CD14-positive monocyte (primary cell): ENCODE results near the gene RHO. TPM values are rescaled to one million over a fixed set of nuclear protein-coding genes. Genes with fewer than 3 reads are reported as not detected.

ENCODE experiments used
- DNase-seq, 3 donors: peaks; one replicate each; pipeline ENCODE4 v3.0.0-alpha.2; 2011 to 2022
- H2AFZ ChIP-seq: 2 replicates; pipeline ENCODE4 v1.6.0; 2012; ENCODE audit warnings: mild to moderate bottlenecking, low read depth, low read length, inconsistent platforms; ENCODE audit not compliant: insufficient read depth, poor library complexity, severe bottlenecking
- H3K27ac ChIP-seq, 2 donors: 1 replicate in 1 of 2; 2 replicates in 1 of 2; pipeline ENCODE4 v1.5.1; 2012 to 2013; ENCODE audit warnings: low read length in 2 of 2, control low read depth in 1 of 2, inconsistent platforms in 1 of 2, low read depth in 1 of 2, mild to moderate bottlenecking in 1 of 2
- H3K27me3 ChIP-seq, 2 donors: one replicate each; pipeline versions ENCODE4 v1.6.0 to v1.6.1; 2011 to 2013; ENCODE audit warnings: low read length in 2 of 2; ENCODE audit not compliant: control insufficient read depth in 2 of 2, insufficient read depth in 2 of 2
- H3K36me3 ChIP-seq, 2 donors: replicated peaks in 1 of 2; 1 replicate in 1 of 2; 2 replicates in 1 of 2; pipeline versions ENCODE4 v1.5.1 to v1.6.1; 2012 to 2013; ENCODE audit warnings: low read length in 2 of 2, control low read depth in 1 of 2, inconsistent platforms in 1 of 2, mild to moderate bottlenecking in 1 of 2; ENCODE audit not compliant: insufficient read depth in 2 of 2, control insufficient read depth in 1 of 2
- H3K4me1 ChIP-seq, 2 donors: 1 replicate in 1 of 2; 2 replicates in 1 of 2; pipeline versions ENCODE4 v1.5.1 to v1.6.1; 2012 to 2013; ENCODE audit warnings: low read length in 2 of 2, control low read depth in 1 of 2, inconsistent platforms in 1 of 2, mild to moderate bottlenecking in 1 of 2, moderate library complexity in 1 of 2; ENCODE audit not compliant: insufficient read depth in 2 of 2, control insufficient read depth in 1 of 2
- H3K4me2 ChIP-seq: replicated peaks from 2 replicates; pipeline ENCODE3; 2012; ENCODE audit warnings: low read length, moderate library complexity, mild to moderate bottlenecking; ENCODE audit not compliant: poor library complexity, severe bottlenecking; ENCODE audit errors: extremely low read depth
- H3K4me3 ChIP-seq, 3 experiments: fragments of 200-600 bp in 1 of 3; sonication (generic) in 1 of 3; replicated peaks in 1 of 3; 1 replicate in 2 of 3; 2 replicates in 1 of 3; pipeline ENCODE4 v1.5.1; 2011 to 2013; ENCODE audit warnings: low read length in 3 of 3, mild to moderate bottlenecking in 3 of 3, control low read depth in 2 of 3, low read depth in 2 of 3, inconsistent platforms in 1 of 3, moderate library complexity in 1 of 3
- H3K79me2 ChIP-seq: 2 replicates; pipeline ENCODE4 v1.6.0; 2012; ENCODE audit warnings: mild to moderate bottlenecking, control low read depth, inconsistent platforms, low read length, moderate library complexity; ENCODE audit not compliant: insufficient read depth
- H3K9ac ChIP-seq: 2 replicates; pipeline ENCODE4 v1.6.0; 2017; ENCODE audit warnings: low read length, mild to moderate bottlenecking; ENCODE audit not compliant: insufficient read depth, poor library complexity, severe bottlenecking
- H3K9me3 ChIP-seq, 2 donors: replicated peaks in 1 of 2; 1 replicate in 1 of 2; 2 replicates in 1 of 2; pipeline versions ENCODE4 v1.5.1 to v1.6.1; 2012 to 2013; ENCODE audit warnings: low read length in 2 of 2, control low read depth in 1 of 2; ENCODE audit not compliant: control insufficient read depth in 1 of 2, insufficient read depth in 1 of 2
- H4K20me1 ChIP-seq: 2 replicates; pipeline ENCODE4 v1.6.0; 2012; ENCODE audit warnings: mild to moderate bottlenecking, low read length, control low read depth, moderate library complexity; ENCODE audit not compliant: insufficient read depth
- H3K27ac Mint-ChIP-seq, 7 donors: one replicate each; pipeline ENCODE4 v1.8.0; 2020; ENCODE audit warnings: mild to moderate bottlenecking in 7 of 7, mixed read lengths in 7 of 7, moderate library complexity in 6 of 7, inconsistent platforms in 2 of 7
- H3K27me3 Mint-ChIP-seq, 3 donors: one replicate each; pipeline ENCODE4 v1.8.0; 2021 to 2022; ENCODE audit warnings: low read depth in 3 of 3, mild to moderate bottlenecking in 3 of 3, mixed read lengths in 3 of 3, moderate library complexity in 3 of 3, inconsistent platforms in 1 of 3
- H3K36me3 Mint-ChIP-seq, 2 donors: one replicate each; pipeline ENCODE4 v1.8.0; 2020; ENCODE audit warnings: mixed read lengths in 2 of 2, inconsistent platforms in 1 of 2, mild to moderate bottlenecking in 1 of 2
- H3K4me1 Mint-ChIP-seq: one replicate; pipeline ENCODE4 v1.8.0; 2020; ENCODE audit warnings: mild to moderate bottlenecking, mixed read lengths
- H3K4me3 Mint-ChIP-seq, 2 donors: one replicate each; pipeline ENCODE4 v1.8.0; 2020; ENCODE audit warnings: mild to moderate bottlenecking in 2 of 2, mixed read lengths in 2 of 2, moderate library complexity in 1 of 2
- H3K9me3 Mint-ChIP-seq, 7 donors: one replicate each; pipeline ENCODE4 v1.8.0; 2020 to 2022; ENCODE audit warnings: mixed read lengths in 7 of 7, mild to moderate bottlenecking in 6 of 7, moderate library complexity in 6 of 7, inconsistent platforms in 2 of 7
- WGBS: methylation state at CpG from one replicate; pipeline ENCODE4 v1.1.5; 2013; ENCODE audit warnings: missing lambda C conversion rate; ENCODE audit not compliant: insufficient coverage; 5-methylcytosine and 5-hydroxymethylcytosine counted together
- intact Hi-C, 2 donors: fragments of 100-400 bp; cut with micrococcal nuclease; formaldehyde crosslinking; loops; one replicate each; pipeline versions ENCODE4 v1.15.0 to v1.15.1; 2023
- polyA plus RNA-seq, 3 donors: library from polyadenylated mRNA; depleted of rRNA in 1 of 3; unstranded in 2 of 3; stranded (reverse) in 1 of 3; fragments of 300-500 nt in 2 of 3; fragments of >200 nt in 1 of 3; fragmentation: Illumina TruSeq in 2 of 3; gene quantifications; 1 replicate in 2 of 3; 2 replicates in 1 of 3; pipeline ENCODE4 v1.2.3, GENCODE V29; 2012 to 2021
- TF ChIP-seq, protein P1 (sequence below): fragments of 200-600 bp; IDR thresholded peaks from one replicate; pipeline ENCODE4 v1.8.0; 2022; ENCODE audit warnings: antibody characterized with exemption, mild to moderate bottlenecking

The RHO gene
- polyA plus RNA-seq, 3 donors, result 0.03 TPM; not detected in 2

GRCh38 chr3:129555153-129555550, 26.7 kb downstream of the RHO start:
- TF ChIP-seq, protein P1, sequence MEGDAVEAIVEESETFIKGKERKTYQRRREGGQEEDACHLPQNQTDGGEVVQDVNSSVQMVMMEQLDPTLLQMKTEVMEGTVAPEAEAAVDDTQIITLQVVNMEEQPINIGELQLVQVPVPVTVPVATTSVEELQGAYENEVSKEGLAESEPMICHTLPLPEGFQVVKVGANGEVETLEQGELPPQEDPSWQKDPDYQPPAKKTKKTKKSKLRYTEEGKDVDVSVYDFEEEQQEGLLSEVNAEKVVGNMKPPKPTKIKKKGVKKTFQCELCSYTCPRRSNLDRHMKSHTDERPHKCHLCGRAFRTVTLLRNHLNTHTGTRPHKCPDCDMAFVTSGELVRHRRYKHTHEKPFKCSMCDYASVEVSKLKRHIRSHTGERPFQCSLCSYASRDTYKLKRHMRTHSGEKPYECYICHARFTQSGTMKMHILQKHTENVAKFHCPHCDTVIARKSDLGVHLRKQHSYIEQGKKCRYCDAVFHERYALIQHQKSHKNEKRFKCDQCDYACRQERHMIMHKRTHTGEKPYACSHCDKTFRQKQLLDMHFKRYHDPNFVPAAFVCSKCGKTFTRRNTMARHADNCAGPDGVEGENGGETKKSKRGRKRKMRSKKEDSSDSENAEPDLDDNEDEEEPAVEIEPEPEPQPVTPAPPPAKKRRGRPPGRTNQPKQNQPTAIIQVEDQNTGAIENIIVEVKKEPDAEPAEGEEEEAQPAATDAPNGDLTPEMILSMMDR, result no peak
- H3K4me3 ChIP-seq, result no peak overlapping the region
- H3K79me2 ChIP-seq, result no peaks in the 10 kb centered on the region
- H3K4me2 ChIP-seq, result no peak overlapping the region
- Mint-ChIP-seq H3K4me3 (no peak overlapping the region), H3K27ac (peak overlapping the region in 4 of 7 donors; percentile 64 to 92 (median 90)), H3K27me3 (peaks cover 0 to 2% (median 0%) of the 10 kb centered on the region in 3 donors), H3K4me1 (peaks cover 34% of the 10 kb centered on the region), H3K36me3 (peaks cover 43 to 51% of the 10 kb centered on the region in 2 donors), H3K9me3 (no peaks in the 10 kb centered on the region)
- 80% methylated on average over 13 of the region's 15 CpGs for WGBS
- H3K9ac ChIP-seq, result no peak overlapping the region
- peaks cover 42 to 53% of the 10 kb centered on the region in 2 donors for H3K36me3 ChIP-seq
- peaks cover 20 to 32% of the 10 kb centered on the region in 2 donors for H3K4me1 ChIP-seq
- H3K9me3 ChIP-seq, result no peaks in the 10 kb centered on the region
- intact Hi-C loops, result no loop called here
- H2AFZ ChIP-seq, result no peak overlapping the region
- no peak for DNase-seq
- H3K27ac ChIP-seq, result peak overlapping the region; percentile 17 to 60
- H4K20me1 ChIP-seq, result no peaks in the 10 kb centered on the region
- no peaks in the 10 kb centered on the region for H3K27me3 ChIP-seq

DNA sequence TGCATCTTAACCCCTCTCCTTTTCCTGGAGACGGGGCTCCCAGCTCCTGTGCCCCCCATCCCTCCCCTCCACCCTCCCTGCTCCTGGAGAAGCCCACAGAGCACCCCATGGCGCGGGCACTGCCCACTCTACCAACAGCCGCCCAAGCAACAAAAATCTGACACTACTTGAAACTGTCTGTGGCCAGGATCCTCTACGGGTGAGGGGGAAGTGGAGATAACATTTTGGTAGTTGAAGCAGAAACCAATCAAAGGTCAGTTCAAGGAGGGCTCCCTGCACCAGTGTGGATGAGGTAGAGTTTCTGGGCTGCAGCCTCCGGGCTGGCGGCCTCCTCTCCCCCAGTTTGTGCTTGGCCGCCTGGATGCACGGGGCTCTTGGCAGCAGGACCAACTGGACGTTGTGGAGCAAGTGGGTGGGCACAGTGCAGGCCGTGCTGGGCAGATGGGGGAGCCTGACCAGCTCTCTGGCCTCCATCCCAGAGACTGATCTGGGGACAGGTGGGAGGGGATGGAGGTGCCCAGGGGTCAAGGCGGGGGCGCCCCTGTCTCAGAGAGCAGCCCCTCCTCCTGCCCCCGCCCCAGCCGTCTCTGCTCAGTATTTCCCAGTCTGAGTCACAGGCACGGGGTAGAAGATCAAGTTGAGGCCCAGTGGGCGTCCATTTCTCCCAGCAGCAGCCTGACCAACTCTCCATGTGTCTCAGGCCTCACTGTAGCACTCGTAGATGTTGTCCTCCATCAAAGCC, 27.3 kb downstream of the RHO start:
- Histone ChIP-seq H3K9ac (no peak overlapping the region), H3K79me2 (no peaks in the 10 kb centered on the region), H3K4me3 (no peak overlapping the region), H3K36me3 (peaks cover 48 to 60% of the 10 kb centered on the region in 2 donors), H4K20me1 (no peaks in the 10 kb centered on the region), H3K4me2 (no peak overlapping the region), H2AFZ (no peak overlapping the region), H3K9me3 (no peaks in the 10 kb centered on the region), H3K27ac (no peak overlapping the region), H3K27me3 (no peaks in the 10 kb centered on the region), H3K4me1 (peaks cover 20 to 27% of the 10 kb centered on the region in 2 donors)
- intact Hi-C loops, result no loop called here
- no peaks in the 10 kb centered on the region for H3K9me3 Mint-ChIP-seq
- peaks cover 34% of the 10 kb centered on the region for H3K4me1 Mint-ChIP-seq
- TF ChIP-seq, protein P1, result no peak
- peaks cover 49 to 57% of the 10 kb centered on the region in 2 donors for H3K36me3 Mint-ChIP-seq
- WGBS, result 67% methylated on average over 10 of the region's 18 CpGs
- peak overlapping the region in 6 of 7 donors; percentile 22 to 75 (median 36) for H3K27ac Mint-ChIP-seq
- DNase-seq, result no peak
- no peak overlapping the region for H3K4me3 Mint-ChIP-seq
- H3K27me3 Mint-ChIP-seq, result peaks cover 0 to 2% (median 0%) of the 10 kb centered on the region in 3 donors
